ENCODE measurements around the gene LRRC10B.

The LRRC10B gene

GRCh38 chr11:61468002-61468401 is 40.5 kb upstream of the LRRC10B start:
- no peak for TF ChIP-seq SPI1 (IDR thresholded peaks at IDR 0.05; ENCODE audit: borderline replicate concordance, low read depth)
- no peak for TF ChIP-seq CTCF (IDR thresholded peaks at IDR 0.05; ENCODE audit: insufficient read depth, low read length)
- no peak for TF ChIP-seq GABPA (IDR thresholded peaks at IDR 0.05; ENCODE audit: low read depth)
- no peak for TF ChIP-seq POLR2AphosphoS5 (IDR thresholded peaks at IDR 0.05; ENCODE audit: low read depth)
- no peak for TF ChIP-seq REST (IDR thresholded peaks at IDR 0.05; ENCODE audit: insufficient replicate concordance, low read depth)
- Histone ChIP-seq H3K27me3 (ENCODE audit: insufficient read depth, poor library complexity, severe bottlenecking) (no peaks in the 10 kb centered on the region), H3K4me3 (replicated peaks; ENCODE audit: insufficient read depth, low read length) (no peak overlapping the region), H3K27ac (replicated peaks) (no peak overlapping the region)
- DNase-seq (ENCODE audit: low read depth in 1 of 2, low spot score in 1 of 2), result no peak

- TF ChIP-seq CTCF (IDR thresholded peaks at IDR 0.05; ENCODE audit: insufficient read depth, low read length) (no peak), REST (IDR thresholded peaks at IDR 0.05; ENCODE audit: insufficient replicate concordance, low read depth) (no peak), SPI1 (IDR thresholded peaks at IDR 0.05; ENCODE audit: borderline replicate concordance, low read depth) (no peak), POLR2AphosphoS5 (IDR thresholded peaks at IDR 0.05; ENCODE audit: low read depth) (no peak)
Measured at GRCh38 chr11:61472282-61472681, 36.3 kb upstream of the LRRC10B start.

GRCh38 chr11:61472868-61473267 is 35.7 kb upstream of the LRRC10B start:
- H3K27ac ChIP-seq (replicated peaks), result no peak overlapping the region
- TF ChIP-seq SPI1 (IDR thresholded peaks at IDR 0.05; ENCODE audit: borderline replicate concordance, low read depth) (no peak), CTCF (IDR thresholded peaks at IDR 0.05; ENCODE audit: insufficient read depth, low read length) (no peak), REST (IDR thresholded peaks at IDR 0.05; ENCODE audit: insufficient replicate concordance, low read depth) (no peak)
- H3K27me3 ChIP-seq (ENCODE audit: insufficient read depth, poor library complexity, severe bottlenecking), result no peaks in the 10 kb centered on the region
- H3K4me3 ChIP-seq (replicated peaks; ENCODE audit: insufficient read depth, low read length), result no peak overlapping the region
- no peak for DNase-seq (ENCODE audit: low read depth in 1 of 2, low spot score in 1 of 2)

More at GRCh38 chr11:61472282-61472681, 36.3 kb upstream of the LRRC10B start:
- Histone ChIP-seq H3K27me3 (ENCODE audit: insufficient read depth, poor library complexity, severe bottlenecking) (no peaks in the 10 kb centered on the region), H3K4me3 (replicated peaks; ENCODE audit: insufficient read depth, low read length) (no peak overlapping the region), H3K27ac (replicated peaks) (no peak overlapping the region)
- no peak for DNase-seq (ENCODE audit: low read depth in 1 of 2, low spot score in 1 of 2)
